ENCODE results near the gene TET3.

The TET3 gene

DNA sequence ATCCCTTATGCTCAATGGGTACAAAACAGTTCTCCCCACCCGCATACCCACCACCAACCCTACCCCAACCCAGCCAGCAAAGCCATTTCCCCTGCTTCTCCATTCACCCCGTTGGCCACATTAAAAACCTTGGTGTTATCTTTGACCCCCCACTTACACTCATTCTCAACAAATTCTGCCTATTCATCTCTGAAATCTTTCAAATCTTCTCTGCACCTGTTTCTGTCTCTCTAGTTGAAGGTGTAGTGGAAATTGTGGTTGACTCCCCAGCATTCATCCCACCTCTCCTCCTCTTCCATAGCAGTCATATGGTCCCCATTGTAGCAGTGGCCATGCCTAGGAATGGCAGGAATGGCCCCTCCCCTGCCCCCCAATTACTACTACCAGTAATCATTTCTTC lies 20.5 kb upstream of the TET3 start:
- DNase-seq (ENCODE audit: low read depth) = no peak

DNA sequence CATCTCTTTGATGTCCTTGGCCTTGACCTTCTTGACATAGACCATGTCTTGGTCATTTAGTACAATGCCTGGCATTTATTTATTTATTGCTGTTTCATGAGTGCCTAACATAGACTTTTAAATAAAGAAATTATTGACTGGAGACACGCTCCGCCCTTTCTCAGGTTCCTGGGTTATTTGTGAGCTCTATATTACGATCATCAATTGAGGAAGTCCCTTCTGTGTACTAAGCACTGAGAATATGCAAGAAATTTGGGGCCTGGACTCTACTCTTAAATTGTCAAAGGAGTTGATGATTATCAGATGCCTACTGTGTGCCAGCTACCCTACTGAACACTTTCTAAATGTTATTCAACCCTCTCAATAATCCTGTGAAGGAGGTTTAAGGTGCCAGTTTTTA lies 19.7 kb upstream of the TET3 start:
- no peak for DNase-seq (ENCODE audit: low read depth)

DNA sequence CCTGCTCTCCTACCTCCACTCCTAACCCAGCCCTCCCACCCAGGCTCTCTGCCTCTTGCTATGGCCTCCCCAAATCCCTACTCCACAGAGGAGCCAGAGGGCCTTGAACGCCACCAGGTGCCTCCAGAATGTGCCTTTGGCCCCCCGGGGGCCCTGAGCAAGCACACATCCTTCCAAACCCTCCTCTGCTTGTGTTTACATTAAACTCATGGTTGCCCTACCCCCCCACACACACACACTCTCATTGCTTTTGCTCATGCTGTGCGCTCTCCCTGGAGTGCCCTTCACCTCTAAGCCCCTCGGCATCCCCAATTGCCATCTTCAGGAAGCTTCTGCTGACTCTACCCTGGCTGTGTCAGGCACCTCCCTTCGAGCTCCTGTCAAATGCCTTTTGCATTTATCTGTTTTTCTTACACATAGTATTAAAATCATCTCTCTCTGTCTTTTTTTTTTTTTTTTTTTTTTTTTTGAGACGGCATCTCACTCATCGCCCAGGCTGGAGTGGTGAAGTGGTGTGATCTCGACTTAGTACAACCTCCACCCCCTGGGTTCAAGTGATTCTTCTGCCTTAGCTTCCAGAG lies 16.3 kb upstream of the TET3 start:
- no peak for DNase-seq (ENCODE audit: low read depth)

DNA sequence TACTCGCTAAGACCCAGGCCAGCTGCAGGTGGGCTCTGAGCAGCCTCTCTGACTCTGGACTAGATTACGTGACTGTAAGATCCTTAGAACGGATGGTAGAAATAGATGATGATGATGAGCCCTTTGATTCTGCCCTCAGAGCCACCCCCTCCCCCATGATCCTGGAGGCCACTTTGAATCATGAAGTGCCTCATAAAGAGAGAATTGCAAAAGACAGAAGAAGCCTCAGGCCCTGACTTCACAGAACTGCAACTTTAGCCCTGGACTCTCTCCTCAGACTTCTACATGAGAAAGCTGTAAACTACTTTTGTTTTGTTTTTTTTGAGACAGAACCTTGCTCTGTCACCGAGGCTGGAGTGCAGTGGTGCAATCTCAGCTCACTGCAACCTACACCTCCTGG lies 15.4 kb upstream of the TET3 start:
- no peak for DNase-seq (ENCODE audit: low read depth)

DNA sequence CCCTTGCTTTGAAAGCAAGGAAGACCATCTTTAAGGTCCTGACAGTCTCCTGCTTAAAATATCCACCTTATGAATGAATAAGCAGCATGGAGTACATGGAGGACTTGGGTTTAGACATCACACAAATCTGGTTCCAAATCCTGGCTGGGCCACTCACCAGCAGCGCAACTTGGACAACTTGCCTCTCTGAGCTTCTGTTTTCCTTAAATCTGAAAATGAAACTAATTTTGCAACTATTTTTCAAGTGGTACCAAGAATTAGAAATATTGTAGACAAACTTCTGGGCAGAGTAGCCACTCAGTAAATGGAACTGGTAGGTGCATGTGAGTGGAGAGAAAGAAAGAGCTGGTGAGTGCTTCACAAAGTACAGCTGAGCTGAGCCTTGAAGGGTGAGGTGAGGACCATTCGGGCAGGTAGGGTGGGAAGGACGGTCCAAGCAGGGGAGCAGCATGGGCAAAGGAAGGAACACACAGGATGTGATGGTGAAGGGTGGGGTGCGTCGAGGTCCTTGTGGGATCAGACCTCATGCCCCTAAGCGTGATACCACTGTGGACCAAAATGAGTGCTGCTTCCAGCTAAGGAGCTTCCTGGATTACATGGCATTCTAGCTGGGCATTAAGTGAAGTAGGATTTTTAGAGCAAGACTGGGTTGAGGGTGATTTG lies 14.4 kb upstream of the TET3 start:
- DNase-seq (ENCODE audit: low read depth) = no peak

DNA sequence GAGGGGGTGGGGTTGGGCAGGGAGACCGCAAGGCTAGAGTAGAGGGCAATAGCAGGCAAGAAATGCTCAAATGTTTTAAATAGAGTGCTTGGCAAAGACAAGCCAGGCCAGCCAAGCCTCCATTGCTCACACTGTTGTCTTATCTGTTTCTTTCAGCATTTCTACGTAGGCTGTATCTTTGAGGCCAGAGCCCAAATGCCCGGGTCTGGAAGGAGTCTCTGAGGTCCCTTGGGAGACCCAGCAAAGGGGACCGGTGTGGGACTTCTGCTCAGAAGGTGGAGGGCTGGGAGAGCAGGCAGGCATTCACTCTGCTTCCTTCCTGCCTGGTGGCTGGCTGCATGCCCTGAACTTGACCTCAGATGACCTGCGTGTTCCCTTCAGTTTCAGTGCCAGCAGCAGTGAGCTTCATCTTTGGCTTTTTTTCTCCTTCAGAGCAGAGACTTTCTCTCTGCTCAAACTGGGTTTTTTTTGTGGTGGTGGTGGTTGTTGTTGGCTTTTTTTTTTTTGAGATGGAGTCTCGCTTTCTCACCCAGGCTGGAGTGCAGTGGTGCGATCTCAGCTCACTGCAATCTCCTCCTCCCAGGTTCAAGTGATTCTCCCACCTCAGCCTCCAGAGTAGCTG lies 13.7 kb upstream of the TET3 start:
- no peak for DNase-seq (ENCODE audit: low read depth)

DNA sequence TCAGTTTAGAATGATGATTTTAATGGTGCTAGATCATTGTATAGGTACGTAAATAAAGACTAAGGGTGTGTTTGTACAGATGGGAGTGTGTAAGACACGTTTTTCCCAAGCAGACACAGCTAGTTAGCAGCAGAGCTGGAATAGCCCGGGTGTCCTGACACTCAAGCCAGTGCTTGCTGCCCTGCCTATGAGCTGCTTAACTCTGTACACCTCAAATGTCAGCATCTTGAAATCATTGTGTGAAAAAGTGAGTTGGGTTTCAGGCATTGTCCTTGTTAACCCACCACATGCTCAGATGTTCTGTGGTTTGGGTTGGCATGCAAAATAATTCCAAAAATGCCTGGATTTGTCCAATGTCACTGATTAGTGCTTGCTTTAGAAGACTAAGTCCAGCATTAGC lies 13.0 kb upstream of the TET3 start:
- DNase-seq (ENCODE audit: low read depth) = no peak

DNA sequence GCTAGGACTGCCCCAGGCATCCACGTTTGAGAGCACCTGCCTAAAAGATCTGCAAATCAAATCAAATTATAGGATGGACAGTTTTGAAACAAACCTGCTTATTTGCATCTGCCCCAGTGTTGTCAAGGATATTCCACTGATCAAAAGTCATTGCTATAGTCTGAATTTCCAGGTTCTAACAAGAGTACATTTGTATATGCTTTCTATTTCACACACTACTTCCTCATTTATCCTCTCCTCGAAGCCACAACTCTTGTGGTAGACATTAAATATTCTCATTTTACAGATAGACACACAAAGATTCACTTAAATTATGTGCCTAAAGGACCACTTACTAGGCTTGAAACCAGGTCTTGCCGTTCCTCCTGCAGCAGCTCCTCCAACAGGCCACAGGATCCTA lies 11.9 kb upstream of the TET3 start:
- no peak for DNase-seq (ENCODE audit: low read depth)

DNA sequence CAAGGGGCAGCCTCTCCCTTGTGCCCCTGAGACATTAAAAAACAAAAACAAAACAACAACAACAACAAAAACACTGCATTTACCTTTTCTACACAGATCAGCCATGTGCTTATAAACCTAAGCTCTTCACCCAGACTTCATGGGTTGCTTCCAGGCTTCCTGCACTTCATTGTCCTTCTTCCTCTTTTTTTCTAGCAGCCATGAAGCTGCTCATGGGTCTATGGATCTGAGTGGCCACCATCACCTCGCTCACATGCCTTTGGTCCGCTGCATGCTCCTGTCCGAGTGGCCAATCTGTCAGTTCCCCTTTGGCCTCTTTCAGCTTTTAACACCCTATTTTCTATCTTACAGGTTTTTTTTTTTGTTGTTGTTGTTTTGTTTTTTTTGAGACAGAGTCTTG lies 9.0 kb upstream of the TET3 start:
- no peak for DNase-seq (ENCODE audit: low read depth)

DNA sequence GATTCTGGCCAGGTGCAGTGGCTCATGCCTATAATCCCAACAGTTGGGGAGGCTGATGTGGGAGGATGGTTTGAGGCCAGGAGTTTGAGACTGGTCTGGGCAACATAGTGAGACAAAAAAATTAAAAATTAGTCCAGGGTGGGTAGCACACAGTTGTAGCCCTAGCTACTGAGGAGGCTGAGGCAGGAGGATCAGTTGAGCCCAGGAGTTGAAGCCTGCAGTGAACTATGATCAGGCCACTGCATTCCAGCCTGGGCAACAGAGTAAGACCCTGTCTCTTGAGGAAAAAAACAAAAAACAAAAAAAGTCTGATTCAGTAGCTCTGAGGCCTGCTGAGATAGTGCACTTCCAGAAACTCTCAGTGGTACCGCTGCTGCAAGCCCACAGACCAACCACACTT lies 7.9 kb upstream of the TET3 start:
- no peak for DNase-seq (ENCODE audit: low read depth)

DNA sequence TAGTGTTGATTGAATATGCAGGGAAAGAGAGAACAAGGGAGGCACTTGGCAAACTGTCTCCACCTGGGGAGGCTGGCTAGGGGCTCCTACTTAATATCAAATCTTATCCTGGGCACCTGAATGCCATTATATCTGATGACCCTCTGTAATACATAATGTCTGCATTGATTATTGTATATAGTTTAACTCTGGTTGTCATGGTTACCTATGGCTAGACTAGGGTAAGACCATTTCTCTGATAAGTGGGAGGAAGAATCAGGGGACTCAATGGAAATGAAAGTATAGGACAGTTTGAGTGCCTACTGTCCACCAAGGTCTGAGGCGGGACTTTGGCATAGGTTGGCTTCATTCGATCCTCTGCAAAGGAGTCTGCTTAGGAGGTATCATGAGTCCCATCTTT lies 7.2 kb upstream of the TET3 start:
- DNase-seq (ENCODE audit: low read depth) = no peak

DNA sequence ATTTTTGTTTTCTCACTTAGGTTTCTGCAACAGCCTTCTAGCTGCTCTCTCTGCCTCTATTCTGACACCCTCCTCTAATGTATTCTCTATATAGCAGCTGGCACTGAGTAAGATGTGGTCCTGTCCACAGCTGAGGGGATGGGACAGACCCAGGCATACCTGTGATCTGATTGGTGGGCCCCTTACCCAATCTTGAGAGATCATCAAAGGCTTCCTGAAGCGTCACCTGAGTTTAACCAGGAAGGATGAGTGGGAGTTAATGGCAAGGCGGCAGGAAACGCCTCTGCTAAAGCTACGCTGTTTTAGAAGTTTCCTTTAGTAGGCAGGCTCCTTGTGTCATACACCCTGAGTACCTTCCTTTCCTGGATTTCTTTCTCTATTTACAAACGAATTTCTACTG lies 5.7 kb upstream of the TET3 start:
- peak; percentile 37 for DNase-seq (ENCODE audit: low read depth)

DNA sequence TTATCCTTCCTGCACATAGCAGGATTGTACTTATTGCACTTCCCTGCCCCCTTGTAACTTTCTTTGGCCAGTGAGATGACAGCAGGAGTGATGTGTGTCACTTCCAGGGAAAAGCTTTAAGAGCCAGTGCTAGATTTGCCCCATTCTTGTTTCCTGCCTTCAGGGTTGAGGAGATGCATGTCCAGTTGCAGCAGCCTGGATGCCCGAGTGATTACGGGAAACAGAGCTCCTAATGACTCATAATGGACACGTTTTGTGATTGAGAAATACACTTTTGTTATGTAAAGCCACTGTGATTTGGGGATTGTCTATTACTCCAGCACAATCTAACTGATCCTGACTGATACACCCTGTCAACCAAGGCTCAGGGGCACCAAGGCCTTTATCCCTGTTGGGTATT lies 5.0 kb upstream of the TET3 start:
- no peak for DNase-seq (ENCODE audit: low read depth)

DNA sequence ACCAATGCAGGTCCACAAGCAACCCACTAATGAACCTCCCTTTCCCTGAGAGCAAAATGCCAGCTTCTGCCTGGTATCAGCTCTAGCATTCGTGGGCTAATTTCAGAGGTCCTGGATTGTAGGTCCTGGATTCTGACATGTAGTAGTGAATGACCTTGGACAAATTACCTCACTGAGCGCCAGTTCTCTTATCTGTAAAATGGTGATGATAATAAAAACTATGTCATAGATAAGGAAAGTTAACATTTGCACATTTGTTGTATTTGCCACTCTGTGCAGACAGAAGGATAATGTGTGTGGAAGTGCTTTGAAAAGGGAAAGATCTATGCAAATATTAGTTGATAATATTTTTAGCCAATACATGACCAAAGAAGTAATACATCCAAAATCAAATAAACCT lies 4.1 kb upstream of the TET3 start:
- DNase-seq (ENCODE audit: low read depth) = no peak

DNA sequence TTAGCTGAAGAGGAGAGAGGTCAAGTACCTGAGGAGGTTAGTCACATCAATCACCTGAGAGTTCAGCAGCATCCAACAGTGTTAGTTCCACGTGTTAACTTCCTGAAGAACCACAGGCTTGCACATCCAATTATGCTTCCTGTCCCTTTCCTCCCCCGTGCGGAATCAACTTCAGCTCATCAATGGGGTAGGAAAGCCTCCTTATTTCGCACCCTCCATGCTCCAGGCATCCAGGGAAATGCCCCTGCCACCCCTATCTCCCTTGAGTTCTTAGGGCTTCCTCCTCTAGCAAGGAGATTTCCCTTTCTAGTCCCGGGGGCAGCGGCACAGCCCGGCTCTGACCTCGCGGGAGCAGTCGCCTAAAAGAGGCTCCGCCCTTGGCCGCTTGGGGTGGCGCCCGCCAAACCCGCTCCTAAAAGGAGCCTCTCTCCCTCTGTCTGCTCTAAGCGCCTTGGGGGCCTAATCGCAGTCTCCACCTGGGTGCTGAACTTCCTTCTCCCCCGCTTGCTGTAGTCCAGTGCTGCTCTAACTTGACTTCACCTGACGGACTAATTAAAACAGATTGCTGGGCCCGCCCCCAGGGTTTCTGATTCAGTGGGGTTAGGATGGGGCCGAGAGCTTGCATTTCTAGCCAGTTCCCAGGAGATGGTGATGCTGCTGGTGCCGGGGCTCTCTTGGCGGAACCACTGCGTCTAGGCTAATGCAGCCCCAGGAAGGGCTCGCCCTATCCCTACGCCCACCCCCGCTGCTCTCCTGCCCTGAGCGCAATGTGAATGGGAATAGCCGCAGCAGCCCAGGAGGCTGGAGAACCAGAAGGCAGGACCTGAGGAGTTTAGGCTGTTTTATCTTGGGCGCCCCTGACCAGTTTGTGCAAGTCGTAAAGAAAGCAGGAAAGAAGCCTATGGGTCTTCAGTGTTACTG lies 3.4 kb upstream of the TET3 start:
- DNase-seq (ENCODE audit: low read depth) = no peak

DNA sequence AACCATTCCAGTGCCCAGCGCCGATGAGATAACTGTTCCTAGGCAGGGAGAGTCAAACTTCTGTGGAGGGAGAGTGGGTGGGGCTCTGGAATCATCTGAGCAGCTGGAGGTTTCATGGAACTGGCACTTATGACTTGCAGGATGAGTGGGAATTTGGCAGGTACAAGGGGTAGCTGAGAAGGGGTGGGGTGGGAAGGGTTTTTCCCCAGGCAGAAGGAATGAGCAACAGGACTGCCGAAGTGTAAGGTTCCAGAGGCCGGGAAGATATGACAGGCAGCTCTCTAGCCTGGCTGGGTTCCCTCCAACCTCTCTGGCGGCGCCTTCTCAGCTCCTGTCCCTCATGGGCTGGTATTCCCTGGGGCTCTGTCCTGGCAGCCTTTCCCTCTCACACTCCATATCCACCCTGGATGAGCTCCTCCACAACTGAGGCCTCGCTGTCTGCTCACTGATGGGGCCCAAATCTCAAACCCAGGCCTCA lies 2.5 kb upstream of the TET3 start:
- DNase-seq (ENCODE audit: low read depth) = no peak

DNA sequence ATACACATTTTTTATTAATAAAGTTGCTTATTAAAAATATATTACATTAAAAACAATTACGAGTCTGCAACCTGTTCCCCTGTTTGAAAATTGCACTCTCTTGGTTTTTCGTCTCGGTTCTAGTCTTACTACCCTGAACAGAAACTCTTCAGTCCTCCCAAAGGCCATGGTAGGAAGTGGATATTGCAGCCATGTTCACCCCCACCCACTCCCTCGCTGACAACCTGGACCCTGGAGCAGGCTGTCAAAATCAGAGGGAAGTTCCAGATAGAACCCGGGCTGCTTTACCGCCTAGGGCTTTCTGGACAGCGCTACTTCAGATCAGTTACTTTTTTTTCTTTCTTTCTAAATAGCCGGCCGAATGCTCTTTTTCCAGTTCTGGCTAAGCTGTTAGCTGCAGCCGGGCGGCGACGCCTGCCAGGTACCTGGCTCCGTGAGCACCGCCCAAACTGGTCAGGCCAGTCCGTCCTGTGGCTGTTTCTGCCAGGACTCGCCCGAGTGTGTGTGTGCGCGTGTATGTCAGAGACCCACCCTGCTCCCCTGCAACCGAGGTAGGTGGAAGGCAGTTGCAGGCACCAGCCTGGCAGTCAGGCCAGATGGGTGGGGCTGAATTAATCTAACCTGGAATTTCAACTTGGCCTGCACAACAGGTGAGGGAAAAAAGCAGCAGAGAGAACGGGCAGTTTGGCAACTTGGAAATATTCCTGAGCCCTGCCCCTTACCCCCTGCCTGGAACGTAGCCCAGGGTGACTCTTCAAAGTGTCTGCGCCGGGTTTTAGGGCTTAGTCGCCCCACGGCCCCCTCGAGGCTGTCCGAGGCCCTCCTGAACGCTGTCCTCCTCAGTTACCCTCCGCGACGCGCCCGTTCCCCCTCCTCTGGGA lies 1.1 kb upstream of the TET3 start:
- DNase-seq (ENCODE audit: low read depth) = no peak

DNA sequence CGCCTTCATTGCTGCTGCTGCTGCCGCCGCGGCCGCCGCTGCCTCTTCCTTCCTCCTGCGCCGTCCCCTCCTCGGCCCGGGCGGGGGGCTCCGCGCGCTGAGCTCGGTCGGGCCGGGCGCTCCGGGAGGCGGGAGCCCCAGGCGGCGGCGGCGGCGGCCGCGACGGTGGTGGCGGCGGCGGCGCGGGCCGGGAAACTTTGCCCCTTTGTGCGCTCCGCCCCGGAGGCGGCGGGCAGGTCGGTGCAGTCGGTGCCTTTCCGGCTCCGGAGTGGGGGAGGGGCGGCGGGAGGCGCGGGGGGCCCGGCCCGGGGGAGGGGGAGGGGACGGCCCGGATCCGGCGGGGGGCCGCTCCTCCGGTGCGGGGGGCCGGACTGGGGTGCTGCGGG lies 205 bp downstream of the TET3 start:
- DNase-seq (ENCODE audit: low read depth) = peak; percentile 36

DNA sequence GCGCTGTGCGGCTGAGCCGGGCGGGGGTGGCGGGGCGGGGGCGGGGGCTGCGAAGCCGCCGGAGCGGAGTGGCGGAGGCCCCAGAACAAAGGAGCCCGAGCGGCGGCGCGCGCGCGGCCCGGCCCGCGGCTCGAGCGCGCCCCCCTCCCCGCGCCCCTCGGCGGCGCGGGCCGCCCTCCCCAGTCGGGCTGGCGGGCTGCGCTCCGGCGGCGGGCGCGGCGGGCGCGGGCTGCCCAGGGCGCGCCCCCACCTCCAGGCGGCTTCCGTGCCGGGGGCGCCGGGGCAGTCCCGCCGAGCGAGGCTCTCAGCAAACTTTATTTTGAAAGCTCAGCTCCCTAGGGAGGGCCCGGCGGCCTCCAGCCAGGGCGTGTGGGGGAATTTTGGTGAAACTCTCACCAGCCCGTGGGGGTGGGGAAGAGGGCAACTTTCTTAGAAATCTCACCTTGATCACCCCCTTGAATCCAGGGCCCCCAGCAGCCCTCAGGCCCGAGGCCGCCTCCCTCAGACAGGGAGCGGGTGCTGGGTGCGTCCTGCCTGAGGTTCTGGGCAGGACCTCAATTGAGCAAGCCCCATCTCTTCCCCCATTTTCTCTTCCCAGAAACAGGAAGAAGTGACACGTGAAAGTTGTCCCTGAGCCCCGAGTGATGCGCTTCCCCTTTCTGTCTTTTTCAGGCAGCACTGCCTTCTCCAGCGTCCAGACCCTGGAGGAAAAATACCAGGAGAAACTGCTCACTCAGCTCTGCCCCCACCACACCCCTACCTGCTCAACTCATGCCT lies 786 bp downstream of the TET3 start:
- no peak for DNase-seq (ENCODE audit: low read depth)

DNA sequence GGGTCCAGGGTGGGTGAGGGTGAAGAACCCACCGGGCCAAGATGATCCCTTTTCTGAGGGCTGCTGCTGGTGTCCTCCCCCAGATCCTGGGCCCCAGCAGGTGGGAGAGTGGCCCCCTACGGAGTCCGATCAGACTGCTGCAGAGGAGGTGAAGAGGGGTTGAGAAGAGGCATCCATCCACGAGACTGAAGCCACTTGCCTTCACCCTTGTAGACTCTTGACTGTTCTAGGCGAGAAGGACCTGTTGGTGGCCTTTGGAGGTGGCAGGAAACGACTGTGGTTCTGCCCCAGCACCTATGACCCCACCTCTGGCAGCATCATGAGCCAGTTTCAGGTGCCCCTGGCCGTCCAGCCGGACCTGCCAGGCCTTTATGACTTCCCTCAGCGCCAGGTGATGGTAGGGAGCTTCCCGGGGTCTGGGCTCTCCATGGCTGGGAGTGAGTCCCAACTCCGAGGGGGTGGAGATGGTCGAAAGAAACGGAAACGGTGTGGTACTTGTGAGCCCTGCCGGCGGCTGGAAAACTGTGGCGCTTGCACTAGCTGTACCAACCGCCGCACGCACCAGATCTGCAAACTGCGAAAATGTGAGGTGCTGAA lies 1.5 kb downstream of the TET3 start:
- no peak for DNase-seq (ENCODE audit: low read depth)

Data from stimulated activated CD8-positive, alpha-beta memory T cell treated with anti-CD3 and anti-CD28 coated beads, Interleukin-15, amount 100 ng/mL, for 1 hour (primary cell).